ENCODE measurements around the gene FAM204A. TPM values are rescaled to one million over a fixed set of nuclear protein-coding genes. Genes with fewer than 3 reads are reported as not detected.

FAM204A gene
- total RNA-seq, 1 experiment from 2014 or later: 103 TPM

DNA sequence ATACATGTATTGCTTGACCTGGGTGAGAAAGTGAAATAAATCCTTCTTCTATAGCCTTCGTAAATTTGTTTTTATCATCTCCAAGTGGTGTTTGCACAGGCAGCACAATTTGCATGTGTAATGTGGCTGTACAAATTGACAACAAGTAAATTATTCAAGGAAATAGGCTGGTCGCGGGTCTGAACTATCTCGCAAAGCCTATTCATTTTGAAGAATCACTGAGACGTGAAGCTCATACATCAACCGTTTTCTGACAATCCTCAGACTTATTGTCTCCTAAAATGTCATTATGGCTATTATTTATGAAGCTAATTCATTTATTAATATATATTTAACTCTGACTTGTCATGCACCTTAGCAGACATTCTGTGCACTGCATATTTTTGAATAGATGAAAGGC lies 16.2 kb upstream of the FAM204A start:
- peaks cover 15% of the 10 kb centered on the region for H3K27me3 ChIP-seq (replicated peaks; ENCODE audit: insufficient read depth, low read depth, low read length, poor library complexity)
- no peak for DNase-seq (ENCODE audit: low spot score)
- POLR2A ChIA-PET (ENCODE audit: low non-redundant PET): interaction anchor here (0.5 kb wide), 1 partner anchor 1579 kb away, joined by 8 read pairs; no protein-coding TSS in a partner anchor
- CTCF ChIA-PET: no interaction called here
- intact Hi-C loops (cut with micrococcal nuclease; ENCODE audit: unreplicated experiment): no loop called here
- no TSS peak for BruUV-seq (replicated peaks)
- H3K27ac ChIP-seq (ENCODE audit: low read depth, low read length, poor library complexity, severe bottlenecking): no peak overlapping the region
- no peaks in the 10 kb centered on the region for H3K9me3 ChIP-seq (ENCODE audit: low read depth, low read length, poor library complexity, severe bottlenecking)
- H3K4me1 ChIP-seq (ENCODE audit: insufficient read depth, low read length, poor library complexity, severe bottlenecking): no peaks in the 10 kb centered on the region
- H3K36me3 ChIP-seq (ENCODE audit: insufficient read depth, low read length, poor library complexity, severe bottlenecking): no peaks in the 10 kb centered on the region
- no peak for TF ChIP-seq EZH2 (IDR thresholded peaks at IDR 0.05; ENCODE audit: borderline replicate concordance, low read depth, low read length, poor library complexity, severe bottlenecking)
- TF ChIP-seq, protein P1, sequence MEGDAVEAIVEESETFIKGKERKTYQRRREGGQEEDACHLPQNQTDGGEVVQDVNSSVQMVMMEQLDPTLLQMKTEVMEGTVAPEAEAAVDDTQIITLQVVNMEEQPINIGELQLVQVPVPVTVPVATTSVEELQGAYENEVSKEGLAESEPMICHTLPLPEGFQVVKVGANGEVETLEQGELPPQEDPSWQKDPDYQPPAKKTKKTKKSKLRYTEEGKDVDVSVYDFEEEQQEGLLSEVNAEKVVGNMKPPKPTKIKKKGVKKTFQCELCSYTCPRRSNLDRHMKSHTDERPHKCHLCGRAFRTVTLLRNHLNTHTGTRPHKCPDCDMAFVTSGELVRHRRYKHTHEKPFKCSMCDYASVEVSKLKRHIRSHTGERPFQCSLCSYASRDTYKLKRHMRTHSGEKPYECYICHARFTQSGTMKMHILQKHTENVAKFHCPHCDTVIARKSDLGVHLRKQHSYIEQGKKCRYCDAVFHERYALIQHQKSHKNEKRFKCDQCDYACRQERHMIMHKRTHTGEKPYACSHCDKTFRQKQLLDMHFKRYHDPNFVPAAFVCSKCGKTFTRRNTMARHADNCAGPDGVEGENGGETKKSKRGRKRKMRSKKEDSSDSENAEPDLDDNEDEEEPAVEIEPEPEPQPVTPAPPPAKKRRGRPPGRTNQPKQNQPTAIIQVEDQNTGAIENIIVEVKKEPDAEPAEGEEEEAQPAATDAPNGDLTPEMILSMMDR (conservative IDR thresholded peaks at IDR 0.05; ENCODE audit: low read depth, low read length): no peak
- no peak overlapping the region for H3K4me3 ChIP-seq (ENCODE audit: low read depth, low read length, poor library complexity, severe bottlenecking)

DNA sequence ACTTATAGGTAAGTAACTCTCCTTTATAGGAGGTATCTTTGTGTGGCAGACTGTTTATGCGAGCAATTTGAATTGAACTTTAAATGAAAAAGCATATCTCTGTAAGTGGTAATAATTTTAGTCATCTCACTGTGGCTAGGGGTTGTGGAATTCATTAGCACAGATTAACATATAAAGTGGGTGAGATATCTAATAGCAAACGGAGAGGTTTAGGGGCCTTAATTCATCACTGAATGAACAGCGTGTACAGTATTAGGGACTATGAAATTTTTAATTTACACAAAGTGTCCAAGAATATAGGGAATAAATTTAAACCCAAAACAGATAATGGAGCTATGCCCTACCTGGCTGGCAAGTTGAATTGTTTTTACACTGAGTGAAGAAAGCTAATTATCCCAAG lies 15.7 kb upstream of the FAM204A start:
- ChIA-PET CTCF (no interaction called here), POLR2A (ENCODE audit: low non-redundant PET) (interaction anchor here (0.5 kb wide), 1 partner anchor 1579 kb away, joined by 8 read pairs; no protein-coding TSS in a partner anchor)
- DNase-seq (ENCODE audit: low spot score): no peak
- peaks cover 20% of the 10 kb centered on the region for H3K27me3 ChIP-seq (replicated peaks; ENCODE audit: insufficient read depth, low read depth, low read length, poor library complexity)
- intact Hi-C loops (cut with micrococcal nuclease; ENCODE audit: unreplicated experiment): no loop called here
- H3K4me3 ChIP-seq (ENCODE audit: low read depth, low read length, poor library complexity, severe bottlenecking): no peak overlapping the region
- H3K9me3 ChIP-seq (ENCODE audit: low read depth, low read length, poor library complexity, severe bottlenecking): no peaks in the 10 kb centered on the region
- H3K4me1 ChIP-seq (ENCODE audit: insufficient read depth, low read length, poor library complexity, severe bottlenecking): no peaks in the 10 kb centered on the region
- H3K36me3 ChIP-seq (ENCODE audit: insufficient read depth, low read length, poor library complexity, severe bottlenecking): no peaks in the 10 kb centered on the region
- BruUV-seq (replicated peaks): no TSS peak
- TF ChIP-seq EZH2 (IDR thresholded peaks at IDR 0.05; ENCODE audit: borderline replicate concordance, low read depth, low read length, poor library complexity, severe bottlenecking): no peak
- no peak overlapping the region for H3K27ac ChIP-seq (ENCODE audit: low read depth, low read length, poor library complexity, severe bottlenecking)

DNA sequence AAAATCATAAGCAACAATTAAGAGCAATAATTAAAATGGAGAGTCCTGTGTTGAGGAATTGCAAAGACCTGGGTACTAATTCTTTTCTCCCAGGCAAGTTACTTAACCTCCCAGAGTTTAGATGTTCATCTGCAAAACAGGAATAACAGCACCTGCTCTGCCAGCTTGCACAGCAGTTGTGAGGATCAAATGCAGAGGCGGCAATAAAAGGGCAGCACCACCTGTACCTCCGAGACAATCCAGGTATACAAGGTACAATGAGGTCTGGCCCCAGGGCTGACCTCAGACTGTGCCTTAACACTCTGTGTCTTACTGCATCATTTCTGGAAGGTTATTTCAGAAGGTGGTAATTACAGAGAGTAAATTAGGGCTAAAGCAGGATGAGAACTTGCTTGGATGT lies 14.5 kb upstream of the FAM204A start:
- Histone ChIP-seq H3K4me1 (ENCODE audit: insufficient read depth, low read length, poor library complexity, severe bottlenecking) (no peaks in the 10 kb centered on the region), H3K36me3 (ENCODE audit: insufficient read depth, low read length, poor library complexity, severe bottlenecking) (no peaks in the 10 kb centered on the region), H3K4me3 (ENCODE audit: low read depth, low read length, poor library complexity, severe bottlenecking) (no peak overlapping the region), H3K27me3 (replicated peaks; ENCODE audit: insufficient read depth, low read depth, low read length, poor library complexity) (peaks cover 24% of the 10 kb centered on the region), H3K27ac (ENCODE audit: low read depth, low read length, poor library complexity, severe bottlenecking) (no peak overlapping the region), H3K9me3 (ENCODE audit: low read depth, low read length, poor library complexity, severe bottlenecking) (no peaks in the 10 kb centered on the region)
- intact Hi-C loops (cut with micrococcal nuclease; ENCODE audit: unreplicated experiment): no loop called here
- no TSS peak for BruUV-seq (replicated peaks)
- no peak for DNase-seq (ENCODE audit: low spot score)
- POLR2A ChIA-PET (ENCODE audit: low non-redundant PET): no interaction called here
- TF ChIP-seq, protein P1 (conservative IDR thresholded peaks at IDR 0.05; ENCODE audit: low read depth, low read length): no peak
- no peak for TF ChIP-seq EZH2 (IDR thresholded peaks at IDR 0.05; ENCODE audit: borderline replicate concordance, low read depth, low read length, poor library complexity, severe bottlenecking)
- CTCF ChIA-PET: no interaction called here

DNA sequence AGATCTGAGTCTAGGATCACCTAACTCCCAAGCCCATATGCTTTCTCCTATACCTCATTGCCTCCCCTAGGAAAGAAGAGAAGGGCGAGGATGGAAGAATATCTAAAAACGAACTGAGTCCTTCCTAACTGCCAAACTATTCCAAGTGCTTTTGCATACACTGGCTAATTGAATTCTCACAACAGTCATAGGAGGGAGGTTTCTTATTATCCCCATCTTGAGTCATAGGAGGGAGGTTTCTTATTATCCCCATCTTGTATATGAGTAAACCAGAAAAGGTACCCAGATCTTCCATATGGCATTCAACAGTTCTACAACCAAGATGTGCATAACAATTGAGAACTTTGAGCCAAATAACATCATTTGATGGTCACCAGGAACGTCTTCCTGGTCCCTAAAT lies 13.1 kb upstream of the FAM204A start:
- no peaks in the 10 kb centered on the region for H3K4me1 ChIP-seq (ENCODE audit: insufficient read depth, low read length, poor library complexity, severe bottlenecking)
- DNase-seq (ENCODE audit: low spot score): no peak
- H3K36me3 ChIP-seq (ENCODE audit: insufficient read depth, low read length, poor library complexity, severe bottlenecking): no peaks in the 10 kb centered on the region
- no peak overlapping the region for H3K4me3 ChIP-seq (ENCODE audit: low read depth, low read length, poor library complexity, severe bottlenecking)
- POLR2A ChIA-PET (ENCODE audit: low non-redundant PET): no interaction called here
- BruUV-seq (replicated peaks): no TSS peak
- no peaks in the 10 kb centered on the region for H3K9me3 ChIP-seq (ENCODE audit: low read depth, low read length, poor library complexity, severe bottlenecking)
- intact Hi-C loops (cut with micrococcal nuclease; ENCODE audit: unreplicated experiment): no loop called here
- H3K27ac ChIP-seq (ENCODE audit: low read depth, low read length, poor library complexity, severe bottlenecking): no peak overlapping the region
- CTCF ChIA-PET: no interaction called here
- TF ChIP-seq EZH2 (IDR thresholded peaks at IDR 0.05; ENCODE audit: borderline replicate concordance, low read depth, low read length, poor library complexity, severe bottlenecking): no peak
- TF ChIP-seq, protein P1 (conservative IDR thresholded peaks at IDR 0.05; ENCODE audit: low read depth, low read length): no peak
- H3K27me3 ChIP-seq (replicated peaks; ENCODE audit: insufficient read depth, low read depth, low read length, poor library complexity): peaks cover 28% of the 10 kb centered on the region
